Vagina (tissue), 2 donors: ENCODE measurements around the gene GAS7.

ENCODE experiments used
- CTCF ChIP-seq, 3 experiments: fragments of 450-650 bp in 2 of 3; fragments of 200-600 bp in 1 of 3; sonication (generic) in 1 of 3; IDR thresholded peaks; one replicate each; pipeline ENCODE4 v1.5.1; 2017 to 2019; ENCODE audit warnings: antibody characterized with exemption in 3 of 3, mild to moderate bottlenecking in 2 of 3, moderate library complexity in 2 of 3
- POLR2A ChIP-seq, 2 donors: fragments of 450-650 bp; IDR thresholded peaks; one replicate each; pipeline ENCODE4 v1.6.1; 2017; ENCODE audit warnings: antibody characterized with exemption in 2 of 2, mild to moderate bottlenecking in 2 of 2, moderate library complexity in 2 of 2
- POLR2AphosphoS5 ChIP-seq, 2 donors: sonication (generic); formaldehyde crosslinking; IDR thresholded peaks; one replicate each; pipeline ENCODE4 v1.9.0; 2017; ENCODE audit warnings: antibody characterized with exemption in 2 of 2, mild to moderate bottlenecking in 2 of 2, low read depth in 1 of 2; ENCODE audit not compliant: insufficient read depth in 1 of 2

- TF ChIP-seq CTCF (IDR thresholded peaks at IDR 0.05) (no peak), POLR2A (IDR thresholded peaks at IDR 0.05) (no peak), POLR2AphosphoS5 (IDR thresholded peaks at IDR 0.05; ENCODE audit: insufficient read depth in 1 of 2, low read depth in 1 of 2) (no peak)
Measured at GRCh38 chr17:9951803-9952202, 246.6 kb downstream of the GAS7 start.
